K562 (cell line): ENCODE data around the gene TUBG2. TPM values are rescaled to one million over a fixed set of nuclear protein-coding genes. Genes with fewer than 3 reads are reported as not detected.
"Not testable (repeated sequence)": the region's sequence is repeated elsewhere in the genome, so short reads cannot be mapped to it uniquely, and the experiment has no call there.

Source experiments
- ATAC-seq: fragments of 200-7000 bp; cut with Tn5 transposase; 3 replicates; pipeline ENCODE4 v1.9.1; 2020; ENCODE audit warnings: moderate library complexity
- BruUV-seq: library from RNA; stranded (reverse); fragments of 400-500 nt; replicated peaks from 2 replicates; lab custom pipeline; 2021; lab: Mats Ljungman, UMichigan
- CTCF ChIA-PET: fragments of 300-600 bp; formaldehyde crosslinking; extraction: SDS; loops from one replicate; lab custom pipeline; 2021; ENCODE audit warnings: low intra/inter-chr PET ratio; lab: Yijun Ruan, JAX
- POLR2A ChIA-PET: fragments of 300-600, 350-650 bp; sonication (Branson Sonifier 250); formaldehyde crosslinking; extraction: SDS; loops from one replicate; lab custom pipeline; 2021; ENCODE audit warnings: antibody characterized with exemption, inconsistent platforms; lab: Yijun Ruan, JAX
- DNase-seq, 4 experiments: peaks; one replicate each; pipeline versions ENCODE4 v3.0.0 to v3.0.0-alpha.2; 2011 to 2018; ENCODE audit warnings: low spot score in 3 of 4, mixed read lengths in 3 of 4; ENCODE audit errors: extremely low read depth in 1 of 4
- FAIRE-seq: peaks from 2 replicates; lab custom pipeline; 2011; peaks lifted over from hg19 to GRCh38; lab: Jason Lieb, UNC
- H2AFZ ChIP-seq: 2 replicates; pipeline ENCODE4 v1.6.0; 2011; ENCODE audit warnings: low read depth, low read length, control low read depth, inconsistent platforms
- H3K27ac ChIP-seq: fragments of 200-600 bp; 3 replicates; pipeline ENCODE4 v1.8.0; 2011; ENCODE audit warnings: low read depth, mild to moderate bottlenecking, control low read depth, inconsistent platforms, low read length, moderate library complexity, mixed read lengths; ENCODE audit errors: extremely low read depth
- H3K27me3 ChIP-seq, 2 experiments: fragments of 300-600 bp in 1 of 2; 2 replicates in 1 of 2; 3 replicates in 1 of 2; pipeline versions ENCODE4 v1.6.0 to v1.8.0; 2011; ENCODE audit warnings: inconsistent platforms in 2 of 2, low read length in 2 of 2, mild to moderate bottlenecking in 1 of 2, mixed read lengths in 1 of 2, moderate library complexity in 1 of 2; ENCODE audit not compliant: control insufficient read depth in 2 of 2, insufficient read depth in 2 of 2
- H3K36me3 ChIP-seq: fragments of 300-600 bp; 3 replicates; pipeline ENCODE4 v1.8.0; 2011; ENCODE audit warnings: mild to moderate bottlenecking, low read length, inconsistent platforms; ENCODE audit not compliant: control insufficient read depth, insufficient read depth
- H3K4me1 ChIP-seq, 2 experiments: fragments of 200-600 bp in 1 of 2; replicated peaks in 1 of 2; 2 replicates in 1 of 2; 3 replicates in 1 of 2; pipeline versions ENCODE4 v1.5.1 to v1.8.0; 2011; ENCODE audit warnings: inconsistent platforms in 2 of 2, low read length in 2 of 2, mild to moderate bottlenecking in 1 of 2, mixed read lengths in 1 of 2, moderate library complexity in 1 of 2; ENCODE audit not compliant: control insufficient read depth in 2 of 2, insufficient read depth in 2 of 2
- H3K4me2 ChIP-seq: 2 replicates; pipeline ENCODE4 v1.6.1; 2011; ENCODE audit warnings: low read length, control low read depth, inconsistent platforms, mixed read lengths; ENCODE audit not compliant: insufficient read depth
- H3K4me3 ChIP-seq: fragments of 200-600 bp; sonication (generic), shearing (Covaris generic); 2 replicates; pipeline ENCODE4 v1.5.1; 2016; ENCODE audit warnings: control low read depth, inconsistent platforms
- H3K79me2 ChIP-seq: fragments of 200-600 bp; 3 replicates; pipeline ENCODE4 v1.8.0; 2011; ENCODE audit warnings: low read length, inconsistent platforms; ENCODE audit not compliant: control insufficient read depth, insufficient read depth
- H3K9ac ChIP-seq, 2 experiments: 2 replicates each; pipeline versions ENCODE4 v1.6.0 to v1.6.1; 2011; ENCODE audit warnings: low read depth in 2 of 2, low read length in 2 of 2, control low read depth in 1 of 2, inconsistent platforms in 1 of 2, mild to moderate bottlenecking in 1 of 2, mixed read lengths in 1 of 2; ENCODE audit not compliant: insufficient read depth in 1 of 2
- H3K9me1 ChIP-seq: one replicate; pipeline ENCODE4 v1.6.0; 2011; ENCODE audit warnings: inconsistent platforms, mild to moderate bottlenecking, low read length, moderate library complexity; ENCODE audit not compliant: control insufficient read depth, insufficient read depth
- H3K9me3 ChIP-seq: replicated peaks from 2 replicates; pipeline ENCODE4 v1.5.1; 2011; ENCODE audit warnings: low read depth, low read length, inconsistent platforms; ENCODE audit not compliant: control insufficient read depth, insufficient read depth
- H4K20me1 ChIP-seq: replicated peaks from 2 replicates; pipeline ENCODE4 v1.6.1; 2011; ENCODE audit warnings: low read length, inconsistent platforms, mixed read lengths; ENCODE audit not compliant: control insufficient read depth, insufficient read depth
- POLR2G ChIP-seq: fragments of 200-400 bp; formaldehyde crosslinking; IDR thresholded peaks from 2 replicates; pipeline ENCODE4 v1.6.1; 2017; ENCODE audit warnings: low read depth, mild to moderate bottlenecking, antibody characterized with exemption, low read length, moderate library complexity
- RBFOX2 ChIP-seq: fragments of 200-400 bp; formaldehyde crosslinking; IDR thresholded peaks from 2 replicates; pipeline ENCODE4 v1.6.1; 2017; ENCODE audit warnings: low read depth, mild to moderate bottlenecking, low read length, moderate library complexity
- SOX6 ChIP-seq: fragments of 450-650 bp; IDR thresholded peaks from 2 replicates; pipeline ENCODE4 v1.6.1; 2014; ENCODE audit warnings: mild to moderate bottlenecking
- WGBS: fragments of 100-300 bp; shearing (Covaris generic); methylation state at CpG from one replicate; pipeline ENCODE4 v1.1.6; 2016; ENCODE audit warnings: low coverage, mixed read lengths; ENCODE audit not compliant: insufficient coverage; ENCODE audit errors: missing lambda C conversion rate; 5-methylcytosine and 5-hydroxymethylcytosine counted together
- in situ Hi-C: fragments of 300-500 bp; cut with MboI; formaldehyde crosslinking; loops from 4 replicates; pipeline ENCODE4 v1.15.0; 2018; ENCODE audit warnings: inconsistent platforms, mixed read lengths
- intact Hi-C: fragments of 100-400 bp; cut with micrococcal nuclease; formaldehyde crosslinking; loops from 2 replicates; pipeline ENCODE4 v1.14.2; 2022
- polyA plus RNA-seq, 8 experiments: library from polyadenylated mRNA; depleted of rRNA in 4 of 8; stranded (reverse) in 5 of 8; unstranded in 3 of 8; fragments of >200 nt; fragmentation: Nextera tagmentation in 2 of 8; fragmentation: Illumina TruSeq in 1 of 8; extraction: Ambion mirVana in 2 of 8; extraction: Trizol in 1 of 8; gene quantifications; 2 replicates each; pipeline versions ENCODE4 v1.2.1 to v1.2.3, GENCODE V29; 2011 to 2014; ENCODE audit warnings: inconsistent platforms in 1 of 8, missing spikeins in 1 of 8
- total RNA-seq, 7 experiments: library from RNA; depleted of rRNA in 6 of 7; stranded (reverse); fragments of >200 nt in 6 of 7; fragmentation: Illumina TruSeq in 2 of 7; extraction: Trizol in 2 of 7; gene quantifications; 2 replicates each; pipeline versions ENCODE4 v1.2.1 to v1.2.3, GENCODE V29; 2011 to 2021; ENCODE audit warnings: low replicate concordance in 1 of 7

TUBG2 gene
- total and polyA plus RNA-seq, 9 of the 15 experiments (the other 6 are each of a cell fraction or from before 2014, with no cell fraction given), result 0.09 to 0.80 (median 0.24) TPM; not detected in 2

DNA sequence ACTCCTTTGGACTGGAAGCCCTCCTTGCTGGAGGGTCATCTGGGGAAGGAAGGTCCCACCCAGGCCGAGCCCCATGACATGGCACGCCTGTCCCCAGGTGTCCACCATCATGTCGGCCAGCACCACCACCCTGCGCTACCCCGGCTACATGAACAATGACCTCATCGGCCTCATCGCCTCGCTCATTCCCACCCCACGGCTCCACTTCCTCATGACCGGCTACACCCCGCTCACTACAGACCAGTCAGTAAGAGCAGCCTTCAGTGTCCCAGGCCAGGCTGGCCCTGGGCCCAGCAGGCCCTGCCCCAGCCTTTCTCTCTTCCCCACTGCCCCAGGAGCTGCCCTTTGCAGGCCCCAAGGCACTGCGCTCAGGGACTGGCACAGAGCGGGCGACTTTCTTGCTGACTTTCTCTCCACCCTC lies 6.5 kb downstream of the TUBG2 start:
- BruUV-seq, result no TSS peak
- ATAC-seq (no peak; the same call in 2 of the 3 replicates), FAIRE-seq (no peak), DNase-seq (no peak)
- no peaks in the 10 kb centered on the region for H3K27me3 ChIP-seq
- peaks cover 7 to 21% of the 10 kb centered on the region in 2 experiments; a peak in 4 of 5 replicates for H3K4me1 ChIP-seq
- ChIA-PET POLR2A (interaction anchor here (0.6 to 1.0 kb wide), 2 partner anchors 20 to 57 kb away, joined by 3 read pairs; no protein-coding TSS in a partner anchor), CTCF (no interaction called here)
- H3K27ac ChIP-seq, result no peak overlapping the region
- peaks cover 27% of the 10 kb centered on the region; the same call in 2 of the 3 replicates for H3K36me3 ChIP-seq
- no peaks in the 10 kb centered on the region for H3K9me3 ChIP-seq
- intact Hi-C loops (no loop called here), in situ Hi-C loops (no loop called here)
- H3K4me3 ChIP-seq, result no peak overlapping the region
- H3K9ac ChIP-seq, result no peak overlapping the region; a peak in 1 of 4 replicates
- no peak overlapping the region for H2AFZ ChIP-seq
- TF ChIP-seq SOX6 (no peak), POLR2G (peak; percentile 40), RBFOX2 (peak; percentile 31)
- 74% methylated on average over 13 of the region's 14 CpGs for WGBS
- no peaks in the 10 kb centered on the region for H4K20me1 ChIP-seq
- no peak overlapping the region for H3K4me2 ChIP-seq
- no peaks in the 10 kb centered on the region for H3K9me1 ChIP-seq
- H3K79me2 ChIP-seq, result no peaks in the 10 kb centered on the region

DNA sequence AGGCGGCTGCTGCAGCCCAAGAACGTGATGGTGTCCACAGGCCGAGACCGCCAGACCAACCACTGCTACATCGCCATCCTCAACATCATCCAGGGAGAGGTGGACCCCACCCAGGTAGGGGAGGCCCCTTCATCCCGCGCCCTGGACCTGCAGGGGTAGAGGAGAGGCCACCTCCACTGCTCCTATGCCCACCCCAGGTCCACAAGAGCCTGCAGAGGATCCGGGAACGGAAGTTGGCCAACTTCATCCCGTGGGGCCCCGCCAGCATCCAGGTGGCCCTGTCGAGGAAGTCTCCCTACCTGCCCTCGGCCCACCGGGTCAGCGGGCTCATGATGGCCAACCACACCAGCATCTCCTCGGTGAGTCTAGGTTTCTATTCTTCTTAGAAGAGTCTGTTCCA lies 7.0 kb downstream of the TUBG2 start:
- H3K9ac ChIP-seq, BruUV-seq, H2AFZ ChIP-seq, H3K27me3 ChIP-seq, intact Hi-C loops, H3K79me2 ChIP-seq, CTCF ChIA-PET, DNase-seq, ATAC-seq, H3K4me3 ChIP-seq, H3K9me3 ChIP-seq, H3K9me1 ChIP-seq, H4K20me1 ChIP-seq, in situ Hi-C loops, FAIRE-seq, H3K27ac ChIP-seq, H3K4me2 ChIP-seq: not testable (repeated sequence)
- POLR2A ChIA-PET, result interaction anchor here (0.6 to 1.3 kb wide), 4 partner anchors 10 to 58 kb away, joined by 3 to 6 read pairs (median 3); partner anchors contain the start of gene PLEKHH3
- peaks cover 2 to 25% of the 10 kb centered on the region in 2 experiments; a peak in 3 of 5 replicates for H3K4me1 ChIP-seq
- H3K36me3 ChIP-seq, result peaks cover 32% of the 10 kb centered on the region; the same call in 2 of the 3 replicates
- 84% methylated on average over 11 of the region's 16 CpGs for WGBS
- TF ChIP-seq RBFOX2, result 0 out of 2 replicates have a peak, but pooled peaks have one; percentile 5
- TF ChIP-seq, all 486 proteins: peak for 1; not testable (repeated sequence) for 485
